GM18868 (cell line): ENCODE data around the gene ARPC5L.
"Not testable (repeated sequence)": the region's sequence is repeated elsewhere in the genome, so short reads cannot be mapped to it uniquely, and the experiment has no call there.

Experiments used
- ATAC-seq: cut with Tn5 transposase; IDR thresholded peaks from one replicate; pipeline ENCODE4 v1.9.1; 2021; ENCODE audit warnings: mild to moderate bottlenecking, moderate library complexity; ENCODE audit not compliant: unreplicated experiment

The ARPC5L gene

GRCh38 chr9:124886866-124887492 is 25.0 kb downstream of the ARPC5L start:
- no peak for ATAC-seq

DNA sequence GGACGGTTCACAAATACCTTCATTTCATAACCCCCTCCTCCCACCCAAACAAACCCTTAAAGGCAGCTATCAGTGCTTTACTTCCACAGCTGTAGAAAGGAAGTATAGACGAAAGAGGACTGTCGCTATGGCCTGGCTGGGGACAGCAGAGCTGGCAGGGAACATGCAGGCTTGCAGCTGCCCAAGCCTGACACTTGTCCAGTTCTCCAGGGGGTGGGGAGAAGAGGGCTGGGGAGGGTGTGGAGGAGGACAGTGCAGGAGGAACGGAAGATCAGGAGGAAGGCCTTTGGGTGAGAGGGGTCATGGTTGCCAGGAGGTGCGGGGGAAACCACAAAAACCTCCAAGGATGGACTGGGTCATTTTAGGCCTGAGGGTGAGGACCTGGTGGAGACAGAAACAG is 25.9 kb downstream of the ARPC5L start:
- no peak for ATAC-seq

- no peak for ATAC-seq
Observed at GRCh38 chr9:124889006-124889405, 27.1 kb downstream of the ARPC5L start.

GRCh38 chr9:124890179-124890578 is 28.2 kb downstream of the ARPC5L start:
- ATAC-seq: no peak

DNA sequence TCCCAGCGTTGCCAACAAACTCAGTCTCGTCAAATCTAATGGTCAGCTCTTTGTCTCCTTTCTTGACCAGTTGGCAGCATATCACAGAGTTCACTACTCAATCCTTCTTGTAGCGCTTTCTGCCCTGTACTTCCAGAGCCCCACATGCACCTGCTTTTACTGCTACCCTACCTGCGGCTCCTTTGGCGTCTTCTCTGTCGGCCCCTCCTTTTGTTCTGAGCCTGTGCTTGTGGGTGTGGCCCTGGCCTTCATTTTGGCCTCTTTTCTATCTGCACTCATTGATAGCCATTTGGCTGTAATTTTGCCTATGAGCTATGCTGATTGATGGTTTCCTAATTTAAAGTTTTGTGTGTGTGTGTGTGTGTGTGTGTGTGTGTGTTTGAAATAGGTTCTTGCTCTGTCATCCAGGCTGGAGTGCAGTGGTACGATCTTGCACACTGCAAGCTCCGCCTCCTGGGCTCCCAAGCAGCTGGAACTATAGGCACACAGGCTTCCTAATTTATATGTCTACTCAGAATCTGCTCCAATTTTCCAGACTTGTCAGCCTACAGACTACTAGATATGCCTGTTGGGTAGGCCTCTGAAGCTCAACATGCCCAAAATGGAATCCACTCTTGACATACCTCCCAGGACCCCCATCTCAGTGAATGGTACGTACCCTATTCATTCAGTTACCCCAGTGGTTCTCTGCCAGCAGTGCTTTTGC is 32.3 kb downstream of the ARPC5L start:
- ATAC-seq: no peak

- ATAC-seq: no peak
Observed at GRCh38 chr9:124894741-124895170, 32.8 kb downstream of the ARPC5L start.

GRCh38 chr9:124897570-124898460 is 35.9 kb downstream of the ARPC5L start:
- no peak for ATAC-seq

DNA sequence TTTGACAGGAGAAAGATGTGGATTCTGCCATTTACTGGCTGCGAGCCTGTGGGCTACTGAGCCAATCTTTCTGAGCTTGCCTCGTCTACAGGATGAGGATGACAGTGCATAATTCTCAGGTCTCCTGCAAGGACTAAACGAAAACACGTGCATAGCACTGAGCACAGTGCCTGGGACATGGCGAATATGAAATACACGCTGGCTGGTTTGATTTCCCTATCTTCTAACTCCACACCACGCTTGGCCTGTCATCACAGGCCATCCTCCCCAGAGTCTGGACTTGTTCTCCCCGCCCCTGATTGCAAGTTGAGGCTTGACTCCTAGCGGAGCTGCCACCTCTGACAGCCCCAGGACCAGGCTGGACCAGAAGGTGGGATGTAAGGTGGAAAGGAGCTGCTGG is 37.9 kb downstream of the ARPC5L start:
- ATAC-seq: no peak

GRCh38 chr9:124906966-124907365 is 45.0 kb downstream of the ARPC5L start:
- no peak for ATAC-seq

DNA sequence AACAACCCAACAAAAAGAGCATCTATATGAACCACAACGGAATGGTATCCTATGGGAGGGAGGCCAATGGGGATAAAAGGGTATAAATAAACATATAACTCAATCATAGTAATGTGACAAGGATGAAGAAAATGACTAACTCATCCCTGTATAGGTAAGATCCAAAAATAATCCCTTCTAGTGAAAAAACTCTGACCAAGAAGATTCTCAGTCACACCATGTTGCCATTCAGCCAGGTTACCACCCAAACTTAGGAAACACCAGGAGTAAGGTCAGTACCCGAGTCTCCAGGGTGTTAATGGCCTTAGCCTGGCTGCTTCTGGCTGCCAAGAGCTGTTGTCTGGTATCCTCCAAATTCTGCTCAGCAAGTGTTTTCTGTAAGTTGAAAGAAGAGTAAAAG is 46.2 kb downstream of the ARPC5L start:
- no peak for ATAC-seq

DNA sequence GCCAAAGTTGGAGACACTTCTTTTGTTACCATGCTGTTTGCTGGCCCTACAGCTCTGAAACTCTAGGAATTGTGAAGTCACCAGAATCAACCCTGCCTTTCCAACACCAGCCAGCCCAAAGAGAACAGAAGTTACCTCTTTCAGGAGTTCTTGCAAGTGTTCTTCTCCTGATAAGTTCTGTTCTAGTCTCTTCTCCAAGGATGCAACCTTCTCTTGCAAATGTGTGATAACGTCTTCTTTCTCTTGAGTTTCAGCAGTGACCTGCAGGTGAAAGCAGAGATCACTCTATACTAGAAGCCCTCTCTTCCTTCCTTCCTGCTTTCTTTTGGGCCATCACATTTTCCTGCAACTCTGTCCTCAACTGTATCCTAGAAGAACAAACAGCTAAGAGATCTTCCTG is 49.8 kb downstream of the ARPC5L start:
- ATAC-seq: no peak

- no peak for ATAC-seq
Observed at GRCh38 chr9:124913378-124913777, 51.4 kb downstream of the ARPC5L start.

DNA sequence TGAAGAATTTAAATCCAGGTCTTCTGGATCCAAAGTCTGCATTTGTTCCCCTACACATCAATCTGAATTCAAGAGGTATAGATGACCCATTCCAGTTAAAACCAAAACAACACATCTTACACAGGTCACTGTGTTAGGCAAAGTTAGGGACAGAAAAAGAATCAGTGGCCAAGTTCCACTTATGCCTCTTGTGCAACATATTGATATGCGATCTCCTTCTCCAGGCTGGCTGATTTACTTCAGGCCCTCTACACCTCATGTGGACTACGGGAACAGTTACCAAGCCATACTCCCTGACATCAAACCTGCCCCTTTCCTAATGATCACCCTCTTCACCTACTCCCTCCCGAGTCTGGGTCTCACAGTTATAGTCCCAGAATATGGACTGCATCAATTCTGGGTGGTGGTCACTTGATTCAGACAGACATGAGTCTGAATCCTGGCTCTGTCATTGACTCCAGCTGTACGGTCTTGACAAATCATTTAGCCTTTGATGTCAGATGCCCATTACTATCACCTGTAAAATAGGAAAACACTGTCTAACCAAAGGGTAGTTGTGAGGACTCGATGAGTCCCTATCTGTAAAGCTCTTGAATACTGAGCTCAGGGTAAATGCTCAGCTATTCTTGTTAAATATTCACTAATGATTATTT is 52.9 kb downstream of the ARPC5L start:
- no peak for ATAC-seq

DNA sequence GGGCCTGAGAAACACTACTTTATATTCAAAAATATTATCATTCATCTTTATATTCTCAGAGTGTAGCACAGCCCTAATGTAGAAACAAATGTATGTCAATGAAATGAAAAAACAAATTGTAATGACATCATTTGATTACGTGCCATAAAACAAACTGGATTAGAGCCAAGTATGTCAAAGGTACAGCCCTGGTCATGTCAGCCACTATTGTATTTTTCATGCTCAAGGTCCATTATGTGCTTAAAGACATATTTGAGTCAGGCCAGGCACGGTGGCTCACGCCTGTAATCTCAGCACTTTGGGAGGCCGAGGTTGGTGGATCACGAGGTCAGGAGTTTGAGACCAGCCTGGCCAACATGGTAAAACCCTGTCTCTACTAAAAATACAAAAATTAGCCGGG is 58.5 kb downstream of the ARPC5L start:
- ATAC-seq: not testable (repeated sequence)
